ENCODE data around the gene ZFPM1.
"Not testable (repeated sequence)": the region's sequence is repeated elsewhere in the genome, so short reads cannot be mapped to it uniquely, and the experiment has no call there.

Gene ZFPM1

GRCh38 chr16:88462396-88462795 is 9.3 kb downstream of the ZFPM1 start:
- no peak overlapping the region for H3K27ac ChIP-seq
- no peak for DNase-seq (ENCODE audit: low read depth, low spot score)

- no peak overlapping the region for H3K27ac ChIP-seq
- no peak for DNase-seq (ENCODE audit: low read depth, low spot score)
These were observed 10.3 kb downstream of the ZFPM1 start for GRCh38 chr16:88463411-88463810.

GRCh38 chr16:88464447-88465318 is 11.6 kb downstream of the ZFPM1 start:
- no peak overlapping the region for H3K27ac ChIP-seq
- DNase-seq (ENCODE audit: low read depth, low spot score) = no peak

GRCh38 chr16:88465387-88465983 is 12.4 kb downstream of the ZFPM1 start:
- no peak for DNase-seq (ENCODE audit: low read depth, low spot score)
- H3K27ac ChIP-seq = no peak overlapping the region

GRCh38 chr16:88466175-88466862 is 13.2 kb downstream of the ZFPM1 start:
- H3K27ac ChIP-seq = no peak overlapping the region

GRCh38 chr16:88466949-88467348 is 13.9 kb downstream of the ZFPM1 start:
- H3K27ac ChIP-seq = no peak overlapping the region
- no peak for DNase-seq (ENCODE audit: low read depth, low spot score)

More at GRCh38 chr16:88466175-88466862, 13.2 kb downstream of the ZFPM1 start:
- DNase-seq (ENCODE audit: low read depth, low spot score) = no peak

GRCh38 chr16:88467541-88467944 is 14.5 kb downstream of the ZFPM1 start:
- H3K27ac ChIP-seq = no peak overlapping the region
- no peak for DNase-seq (ENCODE audit: low read depth, low spot score)

- no peak overlapping the region for H3K27ac ChIP-seq
- no peak for DNase-seq (ENCODE audit: low read depth, low spot score)
These were observed 15.4 kb downstream of the ZFPM1 start for GRCh38 chr16:88468275-88469129.

GRCh38 chr16:88469615-88470395 is 16.7 kb downstream of the ZFPM1 start:
- H3K27ac ChIP-seq = no peak overlapping the region
- DNase-seq (ENCODE audit: low read depth, low spot score) = no peak

GRCh38 chr16:88470396-88470680 is 17.3 kb downstream of the ZFPM1 start:
- H3K27ac ChIP-seq; DNase-seq (ENCODE audit: low read depth, low spot score): not testable (repeated sequence)

- not testable (repeated sequence) for H3K27ac ChIP-seq; DNase-seq (ENCODE audit: low read depth, low spot score)
These were observed 17.6 kb downstream of the ZFPM1 start for GRCh38 chr16:88470696-88471095.

GRCh38 chr16:88471115-88471514 is 18.0 kb downstream of the ZFPM1 start:
- no peak overlapping the region for H3K27ac ChIP-seq
- DNase-seq (ENCODE audit: low read depth, low spot score) = no peak

- no peak overlapping the region for H3K27ac ChIP-seq
- no peak for DNase-seq (ENCODE audit: low read depth, low spot score)
These were observed 18.5 kb downstream of the ZFPM1 start for GRCh38 chr16:88471575-88471974.

GRCh38 chr16:88472069-88472468 is 19.0 kb downstream of the ZFPM1 start:
- DNase-seq (ENCODE audit: low read depth, low spot score) = no peak
- H3K27ac ChIP-seq = no peak overlapping the region

- DNase-seq (ENCODE audit: low read depth, low spot score) = no peak
- no peak overlapping the region for H3K27ac ChIP-seq
These were observed 19.6 kb downstream of the ZFPM1 start for GRCh38 chr16:88472637-88473205.

- no peak overlapping the region for H3K27ac ChIP-seq
- no peak for DNase-seq (ENCODE audit: low read depth, low spot score)
These were observed 20.8 kb downstream of the ZFPM1 start for GRCh38 chr16:88473666-88474534.

GRCh38 chr16:88475037-88475436 is 22.0 kb downstream of the ZFPM1 start:
- H3K27ac ChIP-seq = no peak overlapping the region
- DNase-seq (ENCODE audit: low read depth, low spot score) = no peak

- DNase-seq (ENCODE audit: low read depth, low spot score) = no peak
- H3K27ac ChIP-seq = no peak overlapping the region
These were observed 23.1 kb downstream of the ZFPM1 start for GRCh38 chr16:88476203-88476602.
